SJCRH30 (cell line): ENCODE data around the gene C9orf50. TPM values are rescaled to one million over a fixed set of nuclear protein-coding genes. Genes with fewer than 3 reads are reported as not detected.

Experiments
- DNase-seq, 2 experiments: peaks; one replicate each; pipeline ENCODE4 v3.0.0-alpha.2; 2015 to 2020
- H3K27ac ChIP-seq: fragments of 250-450 bp; sonication (Bioruptor Pico); 2 replicates; pipeline ENCODE4 v1.5.1; 2020; ENCODE audit warnings: mild to moderate bottlenecking, moderate library complexity
- H3K27me3 ChIP-seq: fragments of 250-450 bp; sonication (Bioruptor Pico); 2 replicates; pipeline ENCODE4 v1.5.1; 2020; ENCODE audit warnings: mild to moderate bottlenecking, moderate library complexity
- H3K36me3 ChIP-seq: fragments of 250-450 bp; sonication (Bioruptor Pico); 2 replicates; pipeline ENCODE4 v1.5.1; 2020; ENCODE audit warnings: mild to moderate bottlenecking, moderate library complexity
- H3K4me1 ChIP-seq: fragments of 250-450 bp; sonication (Bioruptor Pico); 2 replicates; pipeline ENCODE4 v1.5.1; 2020; ENCODE audit warnings: mild to moderate bottlenecking, moderate library complexity
- H3K4me3 ChIP-seq: fragments of 250-450 bp; sonication (Bioruptor Pico); 2 replicates; pipeline ENCODE4 v1.5.1; 2020; ENCODE audit warnings: mild to moderate bottlenecking, moderate library complexity
- H3K9me3 ChIP-seq: fragments of 250-450 bp; sonication (Bioruptor Pico); replicated peaks from 2 replicates; pipeline ENCODE4 v1.5.1; 2020; ENCODE audit warnings: mild to moderate bottlenecking, moderate library complexity
- total RNA-seq: library from RNA; depleted of rRNA; stranded (reverse); fragments of >200 nt; shearing (Covaris generic); gene quantifications from 2 replicates; pipeline ENCODE4 v1.2.3, GENCODE V29; 2014

The C9orf50 gene
- total RNA-seq, 1 experiment from 2014 or later: not detected

- H3K27ac ChIP-seq: no peak overlapping the region
- peaks cover 18% of the 10 kb centered on the region for H3K4me1 ChIP-seq
- H3K36me3 ChIP-seq: no peaks in the 10 kb centered on the region
- H3K9me3 ChIP-seq: no peaks in the 10 kb centered on the region
- peaks cover 57% of the 10 kb centered on the region for H3K27me3 ChIP-seq
- peak in 1 of 2 experiments; percentile 34 for DNase-seq
- H3K4me3 ChIP-seq: peak overlapping the region; percentile 25
Measured at GRCh38 chr9:129654554-129655040, 33.7 kb upstream of the C9orf50 start.

GRCh38 chr9:129653823-129654553 is 33.1 kb upstream of the C9orf50 start:
- DNase-seq: peak in 1 of 2 experiments; percentile 36
- Histone ChIP-seq H3K36me3 (no peaks in the 10 kb centered on the region), H3K27ac (no peak overlapping the region)

GRCh38 chr9:129650680-129651235 is 29.9 kb upstream of the C9orf50 start:
- Histone ChIP-seq H3K36me3 (no peaks in the 10 kb centered on the region), H3K4me1 (peaks cover 11% of the 10 kb centered on the region), H3K27ac (no peak overlapping the region), H3K27me3 (peaks cover 39% of the 10 kb centered on the region), H3K9me3 (no peaks in the 10 kb centered on the region), H3K4me3 (no peak overlapping the region)
- DNase-seq: no peak

More at GRCh38 chr9:129653823-129654553, 33.1 kb upstream of the C9orf50 start:
- Histone ChIP-seq H3K4me3 (peak overlapping the region; percentile 25), H3K4me1 (peaks cover 18% of the 10 kb centered on the region), H3K9me3 (no peaks in the 10 kb centered on the region), H3K27me3 (peaks cover 55% of the 10 kb centered on the region)

GRCh38 chr9:129649726-129650679 is 29.1 kb upstream of the C9orf50 start:
- peaks cover 31% of the 10 kb centered on the region for H3K27me3 ChIP-seq
- H3K4me1 ChIP-seq: peaks cover 11% of the 10 kb centered on the region
- H3K9me3 ChIP-seq: no peaks in the 10 kb centered on the region
- no peaks in the 10 kb centered on the region for H3K36me3 ChIP-seq
- no peak for DNase-seq
- H3K4me3 ChIP-seq: no peak overlapping the region
- H3K27ac ChIP-seq: no peak overlapping the region

- no peaks in the 10 kb centered on the region for H3K9me3 ChIP-seq
- no peaks in the 10 kb centered on the region; the same call in 1 of the 2 replicates for H3K4me1 ChIP-seq
- no peaks in the 10 kb centered on the region for H3K36me3 ChIP-seq
- H3K27ac ChIP-seq: no peak overlapping the region
- peaks cover 23% of the 10 kb centered on the region for H3K27me3 ChIP-seq
- DNase-seq: no peak
- H3K4me3 ChIP-seq: no peak overlapping the region
Measured at GRCh38 chr9:129648764-129649115, 27.8 kb upstream of the C9orf50 start.

GRCh38 chr9:129648092-129648763 is 27.3 kb upstream of the C9orf50 start:
- Histone ChIP-seq H3K27ac (no peak overlapping the region), H3K4me3 (no peak overlapping the region), H3K36me3 (no peaks in the 10 kb centered on the region), H3K27me3 (peaks cover 23% of the 10 kb centered on the region), H3K4me1 (no peaks in the 10 kb centered on the region), H3K9me3 (no peaks in the 10 kb centered on the region)
- peak in 1 of 2 experiments; percentile 40 for DNase-seq

GRCh38 chr9:129647635-129648034 is 26.7 kb upstream of the C9orf50 start:
- no peaks in the 10 kb centered on the region for H3K9me3 ChIP-seq
- H3K36me3 ChIP-seq: no peaks in the 10 kb centered on the region

GRCh38 chr9:129646654-129647053 is 25.8 kb upstream of the C9orf50 start:
- Histone ChIP-seq H3K27me3 (peaks cover 19% of the 10 kb centered on the region), H3K9me3 (no peaks in the 10 kb centered on the region), H3K36me3 (no peaks in the 10 kb centered on the region), H3K27ac (no peak overlapping the region), H3K4me1 (no peaks in the 10 kb centered on the region), H3K4me3 (no peak overlapping the region)
- no peak for DNase-seq

More at GRCh38 chr9:129647635-129648034, 26.7 kb upstream of the C9orf50 start:
- no peak overlapping the region for H3K27ac ChIP-seq
- H3K4me1 ChIP-seq: no peaks in the 10 kb centered on the region
- no peak for DNase-seq
- peaks cover 23% of the 10 kb centered on the region for H3K27me3 ChIP-seq
- H3K4me3 ChIP-seq: no peak overlapping the region

- no peaks in the 10 kb centered on the region for H3K36me3 ChIP-seq
- no peak overlapping the region for H3K27ac ChIP-seq
- no peaks in the 10 kb centered on the region for H3K9me3 ChIP-seq
- DNase-seq: no peak
- no peaks in the 10 kb centered on the region for H3K4me1 ChIP-seq
- H3K4me3 ChIP-seq: no peak overlapping the region
- H3K27me3 ChIP-seq: peaks cover 15% of the 10 kb centered on the region
Measured at GRCh38 chr9:129646252-129646651, 25.4 kb upstream of the C9orf50 start.

- no peaks in the 10 kb centered on the region for H3K9me3 ChIP-seq
- no peak for DNase-seq
- peaks cover 7% of the 10 kb centered on the region for H3K27me3 ChIP-seq
- no peak overlapping the region for H3K27ac ChIP-seq
- H3K36me3 ChIP-seq: no peaks in the 10 kb centered on the region
- H3K4me1 ChIP-seq: peaks cover 11% of the 10 kb centered on the region
- H3K4me3 ChIP-seq: no peak overlapping the region
Measured at GRCh38 chr9:129644902-129645301, 24.0 kb upstream of the C9orf50 start.

GRCh38 chr9:129644365-129644764 is 23.5 kb upstream of the C9orf50 start:
- Histone ChIP-seq H3K36me3 (no peaks in the 10 kb centered on the region), H3K27me3 (peaks cover 3% of the 10 kb centered on the region; the same call in 1 of the 2 replicates), H3K4me1 (peaks cover 14% of the 10 kb centered on the region), H3K4me3 (no peak overlapping the region), H3K27ac (no peak overlapping the region), H3K9me3 (no peaks in the 10 kb centered on the region)
- no peak for DNase-seq

GRCh38 chr9:129643706-129644105 is 22.8 kb upstream of the C9orf50 start:
- Histone ChIP-seq H3K27me3 (peaks cover 3% of the 10 kb centered on the region; the same call in 1 of the 2 replicates), H3K4me1 (peaks cover 14% of the 10 kb centered on the region), H3K4me3 (no peak overlapping the region), H3K27ac (no peak overlapping the region), H3K36me3 (peaks cover 3% of the 10 kb centered on the region; the same call in 1 of the 2 replicates), H3K9me3 (no peaks in the 10 kb centered on the region)
- DNase-seq: no peak

GRCh38 chr9:129641750-129642585 is 21.1 kb upstream of the C9orf50 start, which contains the start of gene ASB6:
TSS of gene ASB6 (minus strand) at chr9:129642151. CDS start at chr9:129641999, 152 bp downstream.
- DNase-seq: peak; percentile 98
- Histone ChIP-seq H3K9me3 (no peaks in the 10 kb centered on the region), H3K27me3 (no peaks in the 10 kb centered on the region), H3K4me3 (peak within 1 kb of the TSS; percentile 85), H3K4me1 (peaks cover 14% of the 10 kb centered on the region), H3K27ac (no peak within 1 kb of the TSS), H3K36me3 (peaks cover 19% of the 10 kb centered on the region)
